GM19455 (cell line): Measurements from ENCODE around the gene PPP2R5B.

Source experiments
- ATAC-seq: cut with Tn5 transposase; IDR thresholded peaks from one replicate; pipeline ENCODE4 v1.9.1; 2021; ENCODE audit not compliant: unreplicated experiment

The PPP2R5B gene

DNA sequence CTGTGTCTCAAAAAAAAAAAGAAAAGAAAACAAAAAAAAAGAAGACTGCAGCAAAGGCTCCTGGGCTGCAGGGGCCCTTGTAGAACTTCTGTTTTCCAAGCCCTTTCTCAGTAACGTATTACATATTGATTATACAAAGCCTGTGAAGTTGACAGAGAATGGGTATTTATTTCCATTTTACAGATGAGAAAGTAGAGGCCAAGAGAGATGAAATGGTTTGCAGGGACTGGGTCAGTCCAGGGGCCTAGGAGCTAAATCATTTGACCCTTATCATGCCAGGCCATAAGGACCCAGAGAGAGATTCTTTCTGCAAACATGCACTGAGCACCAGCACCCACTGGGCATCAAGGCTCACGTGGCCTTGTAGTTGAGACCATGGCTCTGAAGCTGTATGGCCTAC, 4.5 kb downstream of the PPP2R5B start:
- no peak for ATAC-seq

DNA sequence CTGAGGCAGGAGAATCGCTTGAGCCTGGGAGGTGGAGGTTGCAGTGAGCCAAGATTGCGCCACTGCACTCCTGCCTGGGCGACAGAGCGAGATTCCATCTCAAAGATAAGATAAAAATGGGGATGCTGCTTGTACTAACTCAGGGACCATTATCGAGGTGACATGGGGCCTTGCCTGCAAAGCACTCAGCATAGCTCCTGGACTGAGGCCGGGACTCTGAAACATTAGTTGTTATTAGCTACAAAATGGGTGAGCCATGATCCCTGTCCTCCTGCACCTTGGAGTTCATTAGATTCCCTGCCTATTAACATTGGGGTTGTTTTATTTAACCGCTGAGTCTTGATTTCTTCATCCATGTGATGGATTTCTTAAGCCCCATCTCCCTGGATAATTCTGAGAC, 5.1 kb downstream of the PPP2R5B start:
- no peak for ATAC-seq

DNA sequence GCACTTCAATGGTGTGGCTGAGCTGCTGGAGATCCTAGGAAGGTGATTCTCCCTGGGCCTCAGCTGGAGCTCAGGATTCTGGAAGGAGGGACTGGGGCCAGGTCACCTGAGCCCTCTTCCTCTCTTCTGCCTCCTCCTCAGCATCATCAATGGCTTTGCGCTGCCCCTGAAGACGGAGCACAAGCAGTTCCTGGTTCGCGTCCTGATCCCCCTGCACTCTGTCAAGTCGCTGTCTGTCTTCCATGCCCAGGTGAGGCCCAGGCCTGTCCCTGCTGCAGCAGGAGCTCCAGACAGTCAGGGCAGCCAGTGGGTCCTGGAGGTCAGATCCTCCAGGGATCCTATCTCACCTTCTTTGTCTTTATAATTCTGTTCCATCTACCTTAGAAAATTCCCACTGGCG, 5.9 kb downstream of the PPP2R5B start:
- no peak for ATAC-seq

DNA sequence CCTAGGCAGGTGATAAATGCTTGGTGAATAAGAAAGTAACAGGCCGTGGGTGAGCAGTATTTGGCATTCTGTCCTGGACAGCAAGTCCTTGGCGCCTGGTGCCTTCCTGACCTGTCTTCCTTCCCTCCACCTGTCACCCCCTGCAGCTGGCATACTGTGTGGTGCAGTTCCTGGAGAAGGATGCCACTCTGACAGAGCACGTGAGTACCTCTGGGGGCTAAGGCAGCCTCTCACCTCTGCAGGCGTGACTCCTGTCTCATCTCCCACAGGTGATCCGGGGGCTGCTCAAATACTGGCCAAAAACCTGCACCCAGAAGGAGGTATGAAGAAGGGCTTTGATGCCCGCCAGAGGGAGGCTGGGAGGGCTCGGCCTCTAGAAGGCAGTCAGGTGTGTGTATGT, 6.8 kb downstream of the PPP2R5B start:
- ATAC-seq, result no peak

DNA sequence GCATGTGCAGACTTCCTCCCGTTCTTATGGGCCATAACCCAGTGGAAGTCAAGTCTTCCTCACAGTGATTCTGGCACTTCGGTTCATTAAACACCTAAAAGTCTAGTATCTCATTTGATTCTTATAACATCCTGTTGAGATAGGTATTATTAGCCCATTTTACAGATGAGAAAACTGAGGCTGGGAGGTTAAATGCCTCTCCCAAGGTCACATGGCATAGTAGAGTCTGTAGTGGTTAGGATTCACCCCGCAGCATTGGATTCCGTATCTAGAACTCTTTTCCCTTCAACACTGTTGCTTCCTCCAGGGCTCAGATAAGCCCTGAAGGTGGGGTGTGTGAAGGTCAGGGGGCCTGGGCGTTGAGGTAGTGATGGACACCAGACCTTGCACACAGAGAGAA, 7.8 kb downstream of the PPP2R5B start:
- ATAC-seq, result no peak

DNA sequence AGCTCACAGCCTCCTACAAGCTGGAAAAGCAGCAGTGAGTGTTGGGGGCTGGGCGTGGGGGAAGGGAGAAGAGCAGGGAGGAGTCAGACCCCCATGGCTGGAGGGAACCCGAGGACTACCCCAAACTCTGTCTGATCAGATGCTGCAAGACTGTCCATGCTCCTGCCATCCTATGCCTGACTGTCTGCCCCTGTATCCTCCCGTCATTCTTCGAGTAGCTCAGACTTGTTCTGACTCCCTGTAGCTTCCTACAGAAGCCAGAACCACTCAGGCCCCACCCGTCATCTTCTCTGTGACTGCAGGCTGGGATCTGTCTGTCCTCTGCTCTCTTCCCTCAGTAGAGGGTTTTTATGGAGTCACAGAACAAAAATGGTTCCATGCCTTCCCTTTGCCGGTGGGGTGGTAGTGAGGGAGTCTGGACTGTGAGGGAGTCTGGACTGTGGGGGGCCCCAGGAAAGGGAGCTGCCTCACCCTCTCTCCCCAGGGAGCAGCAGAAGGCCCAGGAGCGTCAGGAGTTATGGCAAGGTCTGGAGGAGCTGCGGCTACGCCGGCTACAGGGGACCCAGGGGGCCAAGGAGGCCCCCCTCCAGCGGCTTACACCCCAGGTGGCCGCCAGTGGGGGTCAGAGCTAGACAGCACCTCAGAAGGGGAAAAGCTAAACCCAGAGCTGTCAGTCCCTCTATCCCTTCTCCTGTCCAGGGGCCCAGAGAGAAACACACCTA, 8.9 kb downstream of the PPP2R5B start:
- ATAC-seq, result no peak

DNA sequence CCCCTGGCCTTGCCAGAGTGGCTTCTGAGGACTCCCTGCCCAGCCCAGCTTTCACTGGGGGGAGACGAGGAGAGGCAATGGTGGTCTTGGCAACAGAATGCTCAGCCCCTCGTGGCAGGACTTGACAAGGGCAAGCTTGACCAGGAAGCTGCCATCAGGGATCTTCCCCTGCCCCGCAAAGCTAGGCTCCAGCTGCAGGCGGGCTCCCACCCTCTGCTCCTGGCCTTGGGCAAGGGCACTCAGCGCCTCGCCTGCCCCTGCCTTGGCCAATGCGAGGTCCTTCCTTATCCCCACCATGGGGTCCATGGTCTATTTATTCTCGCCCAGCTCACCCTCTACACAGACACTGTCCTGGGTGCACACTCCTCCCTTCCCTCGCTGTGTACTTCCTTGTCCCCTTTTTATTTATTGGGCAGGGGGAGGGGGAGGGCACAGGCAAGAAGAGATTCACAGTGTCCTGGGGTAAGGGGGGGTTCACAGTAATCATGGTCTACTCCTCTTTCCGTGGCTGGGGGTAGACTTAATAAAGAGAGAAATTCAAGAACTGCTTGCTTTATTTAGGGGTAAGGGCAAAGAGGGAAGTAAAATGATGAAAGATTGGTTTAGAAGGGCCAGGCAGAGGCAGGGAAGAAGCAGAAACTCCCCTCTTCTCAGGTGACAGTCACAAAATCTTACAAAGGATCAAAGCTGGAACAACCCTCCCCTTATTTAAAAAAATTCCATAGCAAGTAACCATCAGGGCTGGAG, 9.6 kb downstream of the PPP2R5B start:
- ATAC-seq, result no peak

DNA sequence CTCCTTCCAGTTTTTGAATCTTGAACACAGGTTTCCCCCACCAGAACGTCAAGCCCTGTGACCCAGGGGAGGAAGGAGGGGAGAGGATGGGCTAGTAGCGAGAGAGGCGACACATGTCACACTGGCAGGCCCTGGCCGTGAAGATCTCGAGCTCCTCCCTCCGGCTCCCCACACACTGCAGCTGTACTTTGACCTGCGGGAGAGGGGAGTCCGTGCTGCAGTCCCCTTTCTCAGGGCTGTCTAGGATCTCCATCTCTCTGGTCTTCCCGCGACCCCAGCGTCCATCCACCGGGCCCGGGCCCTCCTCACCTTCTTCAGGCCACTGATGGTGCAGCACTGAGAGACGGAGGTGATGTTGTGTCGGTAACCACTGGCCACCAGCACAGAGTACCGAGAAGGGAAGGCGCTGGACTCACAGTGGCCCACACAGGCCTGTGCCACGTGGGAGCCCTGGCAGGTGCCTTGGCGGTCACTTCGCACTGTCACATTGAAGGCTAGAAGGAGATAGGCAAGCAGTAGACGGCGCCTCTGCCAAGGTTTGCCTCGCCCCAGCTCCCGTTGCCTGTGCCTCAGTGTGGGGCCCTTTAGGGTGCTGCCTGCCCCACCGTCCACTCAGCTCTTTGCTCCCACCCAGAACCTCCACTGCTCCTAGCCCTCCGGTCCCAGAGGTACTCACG, 10.3 kb downstream of the PPP2R5B start:
- ATAC-seq, result no peak

DNA sequence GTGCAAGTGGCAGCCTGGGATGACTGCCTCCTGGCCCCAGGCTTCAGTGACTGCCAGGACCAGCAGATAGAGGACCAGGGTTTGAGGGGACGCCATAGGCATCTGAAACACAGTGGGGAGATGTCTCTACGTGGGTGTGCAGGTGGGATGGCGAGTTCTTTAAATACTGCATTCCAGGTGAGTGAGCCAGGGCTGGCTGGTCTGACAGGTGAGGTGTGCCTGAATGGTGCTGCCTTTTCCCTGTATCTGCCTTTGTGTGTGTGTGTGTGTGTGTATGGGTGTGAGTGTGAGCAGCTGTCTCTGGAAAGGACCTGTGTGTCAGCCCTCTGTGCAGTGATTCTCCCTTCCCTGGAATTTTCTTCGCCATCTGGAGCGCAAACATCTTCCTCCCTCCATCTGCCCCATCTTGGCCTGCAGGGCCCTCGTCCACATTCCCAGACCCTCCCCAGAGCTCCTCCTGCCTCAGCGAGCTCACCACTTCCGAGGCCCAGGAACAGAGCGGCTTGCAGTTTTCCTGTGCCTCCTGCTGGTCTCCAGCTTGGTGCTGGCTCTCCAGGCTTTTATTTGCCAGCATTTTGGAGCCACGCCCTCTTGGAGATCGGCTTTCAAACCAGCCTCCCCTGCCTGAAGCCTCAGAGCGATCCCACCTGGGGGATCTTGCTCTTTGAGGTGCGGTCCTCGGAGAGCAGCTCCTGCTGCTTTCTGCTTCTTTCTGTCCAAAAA, 11.0 kb downstream of the PPP2R5B start, which contains the start of gene GPHA2:
TSS of gene GPHA2 (minus strand) at position 535 of the 723 bp plus-strand sequence. CDS start at position 102, 433 bp downstream.
- ATAC-seq, result no peak

DNA sequence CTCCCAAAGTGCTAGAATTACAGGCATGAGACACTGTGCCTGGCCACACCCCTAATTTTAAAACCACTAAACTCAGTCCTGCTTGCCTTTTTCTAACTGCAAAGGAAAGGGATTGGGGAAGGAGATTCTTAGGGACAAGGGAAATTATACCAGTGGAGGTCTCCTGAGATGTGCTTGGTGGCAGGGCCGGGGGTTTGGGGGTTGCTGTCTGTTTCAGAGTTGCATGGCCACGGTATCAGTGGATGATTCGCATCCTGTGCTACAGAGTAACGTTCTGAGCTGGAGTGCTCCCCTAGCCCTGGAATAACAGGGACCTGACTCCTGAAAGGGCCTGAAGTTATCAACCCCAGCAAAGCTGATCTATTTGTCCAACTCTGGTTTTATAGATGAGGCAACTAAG, 12.1 kb downstream of the PPP2R5B start:
- ATAC-seq, result no peak

DNA sequence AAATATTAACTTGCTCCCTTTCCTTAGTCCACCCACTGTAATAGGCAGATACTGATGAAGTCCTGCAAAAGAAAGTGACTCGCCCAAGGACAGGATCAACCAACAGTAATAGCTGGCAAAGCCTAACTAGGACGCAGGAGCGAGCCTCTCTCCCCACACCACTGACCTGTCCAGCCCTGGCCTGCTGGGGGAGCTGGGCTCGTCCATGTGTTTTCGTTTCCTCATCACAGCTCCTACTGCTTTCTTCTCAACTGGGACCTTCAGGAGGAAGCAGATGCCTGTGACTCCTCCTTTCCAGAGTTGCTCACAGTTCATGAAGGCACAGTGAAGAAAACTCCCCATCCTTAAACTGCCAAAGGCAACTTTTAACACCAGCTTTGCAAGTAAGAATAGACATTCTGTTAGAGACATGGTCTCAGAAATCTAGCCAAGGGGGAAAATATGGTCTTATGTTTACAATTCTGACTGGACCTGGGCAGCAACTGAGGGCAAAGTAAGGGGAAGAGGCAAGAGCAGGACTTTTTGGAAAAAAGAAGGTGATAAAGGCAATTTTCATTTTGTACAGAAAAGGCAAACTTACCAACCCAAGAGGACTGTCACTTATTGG, 22.8 kb downstream of the PPP2R5B start:
- no peak for ATAC-seq

DNA sequence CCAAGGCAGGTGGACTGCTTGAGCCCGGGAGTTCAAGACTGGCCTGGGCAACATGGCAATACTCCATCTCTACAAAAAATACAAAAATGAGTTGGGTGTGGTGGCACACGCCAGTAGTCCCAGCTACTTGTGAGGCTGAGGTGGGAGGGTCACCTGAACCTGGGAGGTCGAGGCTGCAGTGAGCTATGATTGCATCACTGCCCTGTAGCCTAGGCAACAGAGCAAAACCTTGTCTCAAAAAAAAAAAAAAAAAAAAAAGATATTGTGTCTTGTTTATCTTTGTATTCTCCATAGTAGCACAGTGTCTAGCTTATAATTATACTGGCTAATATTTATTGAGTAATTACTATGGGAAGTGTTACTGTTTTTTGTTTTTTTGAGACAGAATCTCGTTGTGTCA, 27.0 kb downstream of the PPP2R5B start:
- ATAC-seq, result no peak

DNA sequence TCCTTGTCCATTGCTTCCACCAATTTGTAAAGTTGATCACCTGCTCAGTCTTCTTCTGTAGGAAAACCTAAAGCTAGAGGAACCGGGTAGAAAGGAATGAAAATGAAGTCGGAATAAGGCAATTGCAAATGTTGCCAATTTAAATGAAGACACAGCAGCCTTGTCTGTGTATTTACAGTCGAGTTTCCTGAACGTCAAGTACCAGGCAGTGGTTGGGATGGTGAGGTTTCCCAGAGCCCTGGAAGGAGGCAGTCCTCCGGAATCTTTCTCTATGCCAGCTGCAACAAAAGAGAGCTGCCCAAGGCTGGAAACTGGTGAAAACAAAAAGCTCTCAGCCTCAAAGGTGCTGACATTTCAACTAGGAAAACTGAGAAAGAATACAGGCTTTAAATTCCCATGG, 29.7 kb downstream of the PPP2R5B start:
- ATAC-seq, result no peak

DNA sequence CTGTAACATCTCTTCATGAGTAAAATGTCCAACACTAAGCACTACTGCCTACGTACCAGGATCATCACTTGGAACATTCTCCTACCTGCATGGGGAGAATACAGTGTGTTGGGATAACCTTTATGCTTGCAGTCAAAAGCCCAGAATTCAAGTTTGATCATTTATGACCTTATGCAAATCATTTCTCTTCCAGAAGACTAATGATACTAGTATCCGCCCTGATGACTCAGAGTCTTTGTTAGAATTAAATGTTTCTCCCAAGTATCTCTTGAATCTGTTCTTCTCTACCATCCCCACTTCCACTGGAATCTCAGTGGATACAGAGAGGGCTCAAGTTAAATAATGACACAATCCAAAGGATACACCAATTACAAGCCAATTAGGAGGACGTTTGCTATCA, 35.0 kb downstream of the PPP2R5B start:
- no peak for ATAC-seq

DNA sequence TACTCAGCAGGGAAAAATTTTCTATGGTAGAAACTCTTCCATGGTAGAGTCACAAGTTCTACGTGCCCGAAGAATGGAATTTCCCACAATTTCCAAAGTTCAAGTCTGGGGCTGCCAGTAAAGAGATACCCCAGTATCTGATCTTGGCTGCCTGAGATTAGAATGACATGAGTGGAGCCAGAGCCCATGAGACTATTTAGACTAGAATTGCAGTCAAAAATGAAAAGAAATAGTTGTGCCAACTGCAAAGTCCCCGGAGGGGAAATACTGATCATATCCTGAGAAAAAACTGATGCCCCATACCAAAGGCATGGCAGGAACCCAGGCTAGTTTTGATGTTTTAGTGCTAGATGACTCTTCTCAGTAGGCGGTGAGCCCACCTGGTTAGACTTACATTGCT, 36.2 kb downstream of the PPP2R5B start:
- no peak for ATAC-seq

DNA sequence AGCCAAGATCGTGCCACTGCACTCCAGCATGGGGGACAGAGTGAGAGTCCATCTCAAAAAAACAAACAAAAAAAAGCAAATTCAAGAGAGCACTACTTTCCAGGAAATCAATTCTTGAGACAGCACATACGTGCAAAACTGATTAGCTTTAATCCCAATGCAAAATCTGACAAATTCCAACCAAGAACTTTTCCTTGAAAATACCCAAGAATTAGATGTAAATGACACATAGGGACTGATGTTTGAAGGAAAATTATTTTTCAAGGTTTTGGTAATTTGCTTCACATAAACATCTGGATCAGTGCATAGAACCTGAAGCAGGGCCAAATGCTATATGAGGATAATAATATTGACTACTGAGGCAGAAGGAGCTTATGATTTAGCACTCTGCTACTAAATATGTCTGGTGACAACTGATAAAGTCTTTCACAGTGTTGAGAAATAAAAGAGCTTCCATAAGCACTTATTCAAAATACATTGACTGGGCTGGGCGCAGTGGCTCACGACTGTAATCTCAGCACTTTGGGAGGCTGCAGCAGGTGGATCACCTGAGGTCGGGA, 38.7 kb downstream of the PPP2R5B start:
- ATAC-seq, result no peak

DNA sequence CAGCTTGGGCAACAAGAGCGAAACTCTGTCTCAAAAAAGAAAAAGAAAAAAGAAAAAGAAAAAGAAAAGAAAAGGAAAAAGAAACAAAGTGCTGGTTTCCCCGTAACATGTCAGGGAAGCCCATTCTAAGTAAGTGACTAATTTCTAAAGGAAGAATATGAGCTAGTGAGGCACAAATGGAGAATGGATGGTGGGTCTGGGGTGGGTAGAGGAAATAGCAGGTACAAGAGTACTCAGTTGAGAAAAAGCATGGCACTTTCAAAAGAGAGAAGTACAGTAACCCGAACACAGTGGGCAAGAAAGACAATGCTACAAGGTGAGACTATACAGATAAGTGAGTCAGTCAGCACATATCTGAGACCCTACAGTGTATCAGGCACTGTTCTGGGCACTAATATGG, 42.9 kb downstream of the PPP2R5B start:
- no peak for ATAC-seq

DNA sequence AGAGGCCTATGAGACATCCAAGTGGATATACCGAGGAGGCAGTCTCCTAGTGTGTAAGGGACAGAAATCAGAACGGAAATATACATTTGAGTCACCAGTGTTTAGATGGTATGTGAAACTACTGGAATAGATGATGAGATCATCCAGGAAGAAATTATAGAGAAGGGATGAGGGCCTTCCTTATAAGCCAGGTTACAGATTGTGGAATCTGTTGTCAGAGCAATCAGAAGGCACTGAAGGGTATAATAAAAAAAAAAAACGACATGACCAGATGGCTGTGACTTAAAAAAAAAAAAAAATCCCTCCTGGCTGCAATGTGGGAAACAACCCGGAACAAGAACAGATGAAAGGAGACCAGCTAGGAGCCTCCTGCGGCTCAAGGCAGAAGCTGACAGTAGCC, 44.7 kb downstream of the PPP2R5B start:
- ATAC-seq, result no peak

DNA sequence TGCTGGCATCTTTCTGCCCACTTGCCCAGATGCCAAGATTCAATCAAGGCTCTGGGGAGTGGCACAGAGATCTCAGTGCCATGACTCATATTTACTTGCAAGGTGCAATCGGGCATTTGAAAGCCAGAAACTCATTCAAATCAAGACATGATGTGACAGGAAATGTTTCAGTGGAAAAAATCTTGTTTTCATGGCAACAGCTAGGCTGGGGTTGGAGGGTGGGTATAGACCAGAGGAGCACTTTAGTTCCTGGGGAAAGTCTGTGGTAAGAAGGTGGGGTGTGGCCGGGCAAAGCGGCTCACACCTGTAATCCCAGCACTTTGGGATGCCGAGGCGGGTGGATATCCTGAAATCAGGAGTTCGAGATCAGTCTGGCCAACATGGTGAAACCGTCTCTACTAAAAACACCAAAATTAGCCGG, 46.3 kb downstream of the PPP2R5B start:
- no peak for ATAC-seq

DNA sequence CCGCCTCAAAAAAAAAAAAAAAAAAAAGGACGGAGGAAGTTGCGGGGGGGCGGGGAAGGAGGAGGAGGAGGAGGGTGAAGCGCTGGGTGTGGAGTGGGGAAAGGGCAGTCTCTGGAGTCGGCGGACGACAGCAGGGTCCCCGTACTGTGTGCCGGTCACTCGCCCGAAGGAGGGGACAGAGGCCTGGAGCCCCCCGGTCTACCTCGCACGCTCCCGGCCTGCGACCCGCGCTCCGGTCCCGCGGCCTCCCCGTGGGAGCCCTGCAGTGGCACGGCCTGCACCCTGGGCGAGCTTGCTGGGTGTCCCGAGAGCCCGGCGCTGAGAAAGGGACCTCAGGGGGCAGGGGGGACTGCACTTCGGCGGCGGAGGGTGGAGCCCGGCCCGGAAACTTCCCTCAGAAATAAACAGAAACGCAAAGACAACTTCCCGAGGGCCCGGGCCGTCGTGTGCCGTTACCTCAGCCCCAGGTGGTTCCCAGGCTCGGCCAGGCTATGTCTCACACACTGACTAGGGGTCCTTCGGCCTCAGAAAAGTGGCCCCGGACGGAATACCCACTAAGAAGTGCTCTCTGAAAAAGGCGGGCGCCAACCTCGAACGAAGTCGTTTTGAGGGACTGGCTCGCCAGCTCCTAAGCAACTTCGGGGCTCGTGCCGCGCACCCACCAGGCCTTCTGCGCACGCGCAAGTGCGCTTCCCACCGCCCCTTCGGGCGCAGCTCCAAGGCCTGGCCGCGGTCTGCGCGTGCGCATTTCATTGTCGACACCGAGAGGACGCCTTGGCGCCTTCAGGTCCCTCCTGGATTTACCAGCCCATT, 47.1 kb downstream of the PPP2R5B start, which contains the start of gene MAJIN:
TSS of gene MAJIN (minus strand) at position 688 of the 813 bp plus-strand sequence. CDS start 12,703 bp downstream, outside the sequence.
- no peak for ATAC-seq
